ENCODE results near the gene DDIT4.
"Not testable (repeated sequence)": the region's sequence is repeated elsewhere in the genome, so short reads cannot be mapped to it uniquely, and the experiment has no call there.

Gene DDIT4

GRCh38 chr10:72267819-72268399 lies 5.8 kb upstream of the DDIT4 start:
- in situ Hi-C loops (cut with HindIII; ENCODE audit: low sequenced_read_pairs) = no loop called here
- no peak overlapping the region for H3K4me3 ChIP-seq (ENCODE audit: low read depth, low read length)
- TF ChIP-seq CTCF (IDR thresholded peaks at IDR 0.05; ENCODE audit: low read depth, low read length, missing control alignments) = no peak
- DNase-seq (ENCODE audit: low read depth) = no peak

- in situ Hi-C loops (cut with HindIII; ENCODE audit: low sequenced_read_pairs); H3K4me3 ChIP-seq (ENCODE audit: low read depth, low read length): not testable (repeated sequence)
Measured at GRCh38 chr10:72268475-72269200, 5.1 kb upstream of the DDIT4 start.

GRCh38 chr10:72270607-72271281 lies 3.0 kb upstream of the DDIT4 start:
- no peak overlapping the region for H3K4me3 ChIP-seq (ENCODE audit: low read depth, low read length)
- no peak for DNase-seq (ENCODE audit: low read depth)
- no peak for TF ChIP-seq CTCF (IDR thresholded peaks at IDR 0.05; ENCODE audit: low read depth, low read length, missing control alignments)
- in situ Hi-C loops (cut with HindIII; ENCODE audit: low sequenced_read_pairs) = no loop called here

More at GRCh38 chr10:72268475-72269200, 5.1 kb upstream of the DDIT4 start:
- DNase-seq (ENCODE audit: low read depth) = not testable (repeated sequence)

- peak; percentile 73 for DNase-seq (ENCODE audit: low read depth)
- no peak for TF ChIP-seq CTCF (IDR thresholded peaks at IDR 0.05; ENCODE audit: low read depth, low read length, missing control alignments)
- in situ Hi-C loops (cut with HindIII; ENCODE audit: low sequenced_read_pairs) = no loop called here
- H3K4me3 ChIP-seq (ENCODE audit: low read depth, low read length) = peak overlapping the region; percentile 97
Measured at GRCh38 chr10:72272689-72273409, 875 bp upstream of the DDIT4 start.

- H3K4me3 ChIP-seq (ENCODE audit: low read depth, low read length) = peak overlapping the region; percentile 97
- in situ Hi-C loops (cut with HindIII; ENCODE audit: low sequenced_read_pairs) = no loop called here
- DNase-seq (ENCODE audit: low read depth) = no peak
- TF ChIP-seq CTCF (IDR thresholded peaks at IDR 0.05; ENCODE audit: low read depth, low read length, missing control alignments) = no peak
Measured at GRCh38 chr10:72274213-72274729, 547 bp downstream of the DDIT4 start.

GRCh38 chr10:72274730-72275350 lies 1.1 kb downstream of the DDIT4 start:
- peak overlapping the region; percentile 97 for H3K4me3 ChIP-seq (ENCODE audit: low read depth, low read length)
- in situ Hi-C loops (cut with HindIII; ENCODE audit: low sequenced_read_pairs) = no loop called here
- no peak for DNase-seq (ENCODE audit: low read depth)
- peak; percentile 66 for TF ChIP-seq CTCF (IDR thresholded peaks at IDR 0.05; ENCODE audit: low read depth, low read length, missing control alignments)

Data from astrocyte of the cerebellum (primary cell).